Psoas muscle (tissue), 8 donors: Measurements from ENCODE around the gene UCK2. TPM values are rescaled to one million over a fixed set of nuclear protein-coding genes. Genes with fewer than 3 reads are reported as not detected.

Experiments used
- ATAC-seq, 4 donors: fragments of 200-7000 bp; cut with Tn5 transposase; one replicate each; pipeline ENCODE4 v1.9.1; 2020; ENCODE audit warnings: moderate library complexity in 3 of 4, mild to moderate bottlenecking in 2 of 4
- DNase-seq, 2 donors: peaks; one replicate each; pipeline ENCODE4 v3.0.0-alpha.2; 2020
- H3K27ac ChIP-seq: fragments of 200-600 bp; one replicate; pipeline ENCODE4 v1.8.0; 2022
- H3K27me3 ChIP-seq, 3 donors: fragments of 200-600 bp in 1 of 3; one replicate each; pipeline versions ENCODE4 v1.6.1 to v1.8.0; 2013 to 2022; ENCODE audit warnings: low read length in 2 of 3, mild to moderate bottlenecking in 2 of 3, moderate library complexity in 1 of 3; ENCODE audit not compliant: insufficient read depth in 3 of 3
- H3K36me3 ChIP-seq, 2 donors: fragments of 200-600 bp in 1 of 2; one replicate each; pipeline versions ENCODE4 v1.6.1 to v1.8.0; 2013 to 2022; ENCODE audit warnings: low read depth in 1 of 2, mild to moderate bottlenecking in 1 of 2, moderate library complexity in 1 of 2; ENCODE audit not compliant: insufficient read depth in 1 of 2
- H3K4me1 ChIP-seq: fragments of 200-600 bp; one replicate; pipeline ENCODE4 v1.8.0; 2022
- H3K4me3 ChIP-seq: fragments of 200-600 bp; one replicate; pipeline ENCODE4 v1.8.0; 2022; ENCODE audit warnings: mild to moderate bottlenecking
- H3K9me3 ChIP-seq: fragments of 200-600 bp; one replicate; pipeline ENCODE4 v1.8.0; 2022
- WGBS, 3 donors: extraction: QIAGEN DNeasy Blood & Tissue Kit; methylation state at CpG; one replicate each; pipeline versions ENCODE4 v1.1.6 to v1.1.7; 2013; 5-methylcytosine and 5-hydroxymethylcytosine counted together
- intact Hi-C, 2 donors: fragments of 100-400 bp; cut with DNase I; formaldehyde crosslinking; loops; one replicate each; pipeline versions ENCODE4 v1.11.0 to v1.14.2; 2022
- polyA plus RNA-seq, 3 donors: library from polyadenylated mRNA; stranded (reverse); fragments of 200-250 nt; gene quantifications; one replicate each; pipeline ENCODE4 v1.2.3, GENCODE V29; 2013
- total RNA-seq, 4 donors: library from RNA; stranded (reverse); fragmentation: NEBNext Ultra II Directional in 2 of 4; extraction: Animal tissue kit (Norgen Biotek cat#: 25700) in 2 of 4; gene quantifications; one replicate each; pipeline versions ENCODE4 v1.2.1 to v1.2.4, GENCODE V29; 2021 to 2023
- TF ChIP-seq, protein P1 (sequence below): fragments of 200-600 bp; IDR thresholded peaks from one replicate; pipeline ENCODE4 v1.8.0; 2022; ENCODE audit warnings: antibody characterized with exemption
- donor health status: healthy with polysubstance abuse.
- donor health status: DM: no; HTN: no; CAD: no; lungs with moderate emphysema.
- donor health status: Bipolar disorder and iron deficiency.
- donor health status: healthy.
- donor health status: DM: yes; HTN: yes; CAD: no.
- donor health status: DM: no; HTN: no; CAD: no.
- donor health status: DM: no; HTN: no; CAD: no.
- donor health status: DM: yes; HTN: yes; CAD: no.

UCK2 gene
- total and polyA plus RNA-seq, 7 donors: 14.6 to 273 (median 25.1) TPM

DNA sequence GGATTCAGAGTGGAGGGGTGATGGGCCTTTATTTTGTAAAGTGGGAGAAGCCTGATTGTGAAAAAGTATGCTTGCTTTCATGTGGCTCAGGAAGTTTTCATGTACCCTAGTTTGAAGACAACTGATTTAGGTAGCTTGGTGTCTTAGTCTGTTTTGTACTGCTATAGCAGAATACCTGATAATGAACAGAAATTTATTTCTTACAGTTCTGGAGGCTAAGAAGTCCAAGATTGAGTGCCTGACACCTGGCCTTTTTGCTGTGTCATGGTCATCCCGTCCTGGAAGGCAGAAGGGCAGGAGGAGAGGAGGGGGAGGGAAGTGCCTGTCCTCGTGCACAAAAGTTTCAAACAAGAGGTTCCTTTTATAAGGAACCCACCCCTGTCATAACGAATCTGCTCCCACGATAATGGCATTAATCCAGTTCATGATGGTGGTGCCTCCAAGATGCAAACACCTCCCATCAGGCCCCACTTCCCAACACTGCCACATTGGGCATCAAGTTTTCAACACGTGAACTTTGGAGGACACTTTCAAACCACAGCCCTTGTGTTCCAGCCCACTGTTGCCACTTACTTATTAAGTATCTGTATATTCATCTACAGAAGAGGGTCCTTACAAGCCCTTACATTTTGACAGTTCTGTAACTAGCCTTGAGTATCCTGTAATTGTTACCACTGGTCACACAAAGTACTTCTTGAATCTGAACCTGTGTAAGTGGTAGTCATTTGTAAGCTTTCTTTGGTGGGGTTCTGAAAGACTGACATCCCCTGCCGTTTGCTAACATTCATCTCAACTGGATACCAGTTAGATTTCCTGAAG is 9.5 kb downstream of the UCK2 start:
- no peaks in the 10 kb centered on the region for H3K27me3 ChIP-seq
- H3K9me3 ChIP-seq: no peaks in the 10 kb centered on the region
- DNase-seq (no peak), ATAC-seq (peak in 1 of 4 donors; percentile 23)
- no peak overlapping the region for H3K4me3 ChIP-seq
- WGBS, 3 donors: 52 to 58% (median 52%) methylated on average over 6 of the region's 6 CpGs
- peak overlapping the region; percentile 21 for H3K27ac ChIP-seq
- intact Hi-C loops: no loop called here
- peaks cover 37% of the 10 kb centered on the region for H3K4me1 ChIP-seq
- H3K36me3 ChIP-seq: peaks cover 0 to 8% of the 10 kb centered on the region in 2 donors
- TF ChIP-seq, protein P1, sequence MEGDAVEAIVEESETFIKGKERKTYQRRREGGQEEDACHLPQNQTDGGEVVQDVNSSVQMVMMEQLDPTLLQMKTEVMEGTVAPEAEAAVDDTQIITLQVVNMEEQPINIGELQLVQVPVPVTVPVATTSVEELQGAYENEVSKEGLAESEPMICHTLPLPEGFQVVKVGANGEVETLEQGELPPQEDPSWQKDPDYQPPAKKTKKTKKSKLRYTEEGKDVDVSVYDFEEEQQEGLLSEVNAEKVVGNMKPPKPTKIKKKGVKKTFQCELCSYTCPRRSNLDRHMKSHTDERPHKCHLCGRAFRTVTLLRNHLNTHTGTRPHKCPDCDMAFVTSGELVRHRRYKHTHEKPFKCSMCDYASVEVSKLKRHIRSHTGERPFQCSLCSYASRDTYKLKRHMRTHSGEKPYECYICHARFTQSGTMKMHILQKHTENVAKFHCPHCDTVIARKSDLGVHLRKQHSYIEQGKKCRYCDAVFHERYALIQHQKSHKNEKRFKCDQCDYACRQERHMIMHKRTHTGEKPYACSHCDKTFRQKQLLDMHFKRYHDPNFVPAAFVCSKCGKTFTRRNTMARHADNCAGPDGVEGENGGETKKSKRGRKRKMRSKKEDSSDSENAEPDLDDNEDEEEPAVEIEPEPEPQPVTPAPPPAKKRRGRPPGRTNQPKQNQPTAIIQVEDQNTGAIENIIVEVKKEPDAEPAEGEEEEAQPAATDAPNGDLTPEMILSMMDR: no peak

DNA sequence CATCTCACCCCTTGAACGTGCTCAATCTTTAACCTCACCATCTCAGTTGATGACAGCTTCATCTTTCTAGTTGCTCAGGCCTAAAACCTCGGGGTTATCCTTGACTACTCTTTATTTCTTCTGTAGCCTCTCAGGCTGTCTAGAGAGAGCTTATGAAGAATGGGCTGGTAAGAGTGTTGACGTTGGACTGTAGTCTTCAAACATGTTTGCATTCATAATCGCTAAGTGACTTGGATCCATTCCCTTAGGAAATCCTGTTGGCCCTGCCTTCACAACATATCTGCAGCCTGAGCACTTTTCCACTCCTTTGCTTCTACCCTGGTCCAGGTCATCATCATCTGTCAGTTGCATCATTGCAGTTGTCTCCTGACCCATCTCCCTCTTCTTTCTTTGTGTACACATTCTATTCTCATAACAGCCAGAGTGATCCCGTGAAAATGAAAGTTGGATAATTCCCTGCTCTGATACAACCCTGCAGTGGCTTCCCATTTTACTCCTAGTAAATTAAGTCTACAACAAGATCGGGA is 10.5 kb downstream of the UCK2 start:
- Histone ChIP-seq H3K4me3 (no peak overlapping the region), H3K9me3 (no peaks in the 10 kb centered on the region), H3K27me3 (no peaks in the 10 kb centered on the region), H3K36me3 (peaks cover 0 to 8% of the 10 kb centered on the region in 2 donors), H3K27ac (no peak overlapping the region), H3K4me1 (peaks cover 47% of the 10 kb centered on the region)
- intact Hi-C loops: no loop called here
- no peak for ATAC-seq
- WGBS, 3 donors: 79 to 80% (median 80%) methylated on average over 6 of the region's 6 CpGs
- TF ChIP-seq, protein P1: no peak
- no peak for DNase-seq

DNA sequence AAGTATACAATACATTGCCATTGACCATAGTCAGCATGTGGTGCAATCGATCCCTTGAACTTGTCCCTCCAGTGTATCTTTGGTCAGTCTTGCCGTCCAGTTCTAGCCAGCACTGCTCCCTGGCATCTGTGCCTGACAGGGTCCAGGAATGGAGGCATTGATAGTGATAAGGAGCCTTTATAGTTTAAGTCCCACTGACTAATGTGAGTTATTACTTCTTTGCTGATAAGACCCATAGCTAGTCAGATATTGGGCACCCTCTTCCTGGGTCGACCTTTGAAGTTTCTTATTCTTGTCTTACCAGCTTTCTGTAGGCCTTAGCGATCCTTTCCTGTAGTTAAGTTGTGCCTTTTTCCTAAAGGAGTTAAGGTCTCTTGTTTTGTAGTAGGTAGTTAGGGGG is 13.0 kb downstream of the UCK2 start:
- intact Hi-C loops: loop anchor here in 1 of 2 donors (5.0 kb wide), 1 partner anchor 57 kb away; no protein-coding TSS in a partner anchor
- H3K27ac ChIP-seq: peak overlapping the region; percentile 77
- H3K36me3 ChIP-seq: peaks cover 0 to 8% of the 10 kb centered on the region in 2 donors
- peaks cover 63% of the 10 kb centered on the region for H3K4me1 ChIP-seq
- ATAC-seq (no peak), DNase-seq (no peak)
- TF ChIP-seq, protein P1: no peak
- H3K4me3 ChIP-seq: no peak overlapping the region
- 89 to 93% (median 92%) methylated on average over 4 of the region's 4 CpGs for WGBS, 3 donors
- H3K27me3 ChIP-seq: no peaks in the 10 kb centered on the region
- no peaks in the 10 kb centered on the region for H3K9me3 ChIP-seq

DNA sequence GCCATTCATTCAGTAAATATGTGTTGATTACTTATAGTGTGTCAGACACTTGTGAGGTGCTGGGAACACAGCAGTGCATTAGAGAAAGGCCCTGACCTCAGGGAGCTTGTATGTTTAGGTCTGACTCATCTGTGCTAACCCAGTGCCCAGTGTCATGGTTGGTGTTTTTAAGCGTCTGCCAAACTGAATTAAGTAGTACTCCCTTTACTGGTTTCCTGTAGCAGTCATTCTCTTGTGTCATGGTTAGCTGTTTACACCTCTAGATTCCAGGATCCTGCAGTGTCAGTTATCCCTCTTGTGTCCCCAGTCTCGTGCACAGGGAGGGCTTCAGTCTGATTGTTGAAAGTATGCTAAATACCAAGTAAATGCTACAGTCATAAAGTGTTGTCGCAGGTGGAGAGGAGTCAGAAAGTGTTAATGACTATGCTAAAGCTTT is 14.2 kb downstream of the UCK2 start:
- 45 to 64% (median 52%) methylated on average over 3 of the region's 3 CpGs for WGBS, 3 donors
- Histone ChIP-seq H3K27me3 (no peaks in the 10 kb centered on the region), H3K4me1 (peaks cover 61% of the 10 kb centered on the region), H3K27ac (peak overlapping the region; percentile 77), H3K36me3 (peaks cover 0 to 8% of the 10 kb centered on the region in 2 donors), H3K9me3 (no peaks in the 10 kb centered on the region), H3K4me3 (no peak overlapping the region)
- peak; percentile 90 to 95 (median 93) for ATAC-seq
- TF ChIP-seq, protein P1: no peak
- DNase-seq: no peak
- intact Hi-C loops: loop anchor here in 1 of 2 donors (5.0 kb wide), 1 partner anchor 56 kb away; no protein-coding TSS in a partner anchor
